Fibroblast of villous mesenchyme (primary cell): ENCODE data around the gene AKAP6. TPM values are rescaled to one million over a fixed set of nuclear protein-coding genes. Genes with fewer than 3 reads are reported as not detected.

Experiments used
- DNase-seq: peaks from one replicate; pipeline ENCODE4 v3.0.0-alpha.2; 2010; ENCODE audit warnings: low read depth
- H3K4me3 ChIP-seq: 2 replicates; pipeline ENCODE4 v1.5.1; 2011; ENCODE audit warnings: low read depth, mild to moderate bottlenecking, low read length
- total RNA-seq: library from RNA; depleted of rRNA; stranded (reverse); fragments of >200 nt; gene quantifications from 2 replicates; pipeline ENCODE4 v1.2.3, GENCODE V29; 2012
- TF ChIP-seq, protein P1 (sequence below): IDR thresholded peaks from 2 replicates; pipeline ENCODE4 v1.5.1; 2012; ENCODE audit warnings: low read depth, mild to moderate bottlenecking, low read length; ENCODE audit not compliant: insufficient read depth

The AKAP6 gene
- total RNA-seq, 1 donor: 3.9 TPM

GRCh38 chr14:32621585-32621984, 292.5 kb downstream of the AKAP6 start:
- TF ChIP-seq, protein P1, sequence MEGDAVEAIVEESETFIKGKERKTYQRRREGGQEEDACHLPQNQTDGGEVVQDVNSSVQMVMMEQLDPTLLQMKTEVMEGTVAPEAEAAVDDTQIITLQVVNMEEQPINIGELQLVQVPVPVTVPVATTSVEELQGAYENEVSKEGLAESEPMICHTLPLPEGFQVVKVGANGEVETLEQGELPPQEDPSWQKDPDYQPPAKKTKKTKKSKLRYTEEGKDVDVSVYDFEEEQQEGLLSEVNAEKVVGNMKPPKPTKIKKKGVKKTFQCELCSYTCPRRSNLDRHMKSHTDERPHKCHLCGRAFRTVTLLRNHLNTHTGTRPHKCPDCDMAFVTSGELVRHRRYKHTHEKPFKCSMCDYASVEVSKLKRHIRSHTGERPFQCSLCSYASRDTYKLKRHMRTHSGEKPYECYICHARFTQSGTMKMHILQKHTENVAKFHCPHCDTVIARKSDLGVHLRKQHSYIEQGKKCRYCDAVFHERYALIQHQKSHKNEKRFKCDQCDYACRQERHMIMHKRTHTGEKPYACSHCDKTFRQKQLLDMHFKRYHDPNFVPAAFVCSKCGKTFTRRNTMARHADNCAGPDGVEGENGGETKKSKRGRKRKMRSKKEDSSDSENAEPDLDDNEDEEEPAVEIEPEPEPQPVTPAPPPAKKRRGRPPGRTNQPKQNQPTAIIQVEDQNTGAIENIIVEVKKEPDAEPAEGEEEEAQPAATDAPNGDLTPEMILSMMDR: no peak
- no peak overlapping the region for H3K4me3 ChIP-seq
- no peak for DNase-seq

- H3K4me3 ChIP-seq: no peak overlapping the region
- no peak for DNase-seq
- TF ChIP-seq, protein P1: no peak
Measured at GRCh38 chr14:32622742-32623141, 293.6 kb downstream of the AKAP6 start.

DNA sequence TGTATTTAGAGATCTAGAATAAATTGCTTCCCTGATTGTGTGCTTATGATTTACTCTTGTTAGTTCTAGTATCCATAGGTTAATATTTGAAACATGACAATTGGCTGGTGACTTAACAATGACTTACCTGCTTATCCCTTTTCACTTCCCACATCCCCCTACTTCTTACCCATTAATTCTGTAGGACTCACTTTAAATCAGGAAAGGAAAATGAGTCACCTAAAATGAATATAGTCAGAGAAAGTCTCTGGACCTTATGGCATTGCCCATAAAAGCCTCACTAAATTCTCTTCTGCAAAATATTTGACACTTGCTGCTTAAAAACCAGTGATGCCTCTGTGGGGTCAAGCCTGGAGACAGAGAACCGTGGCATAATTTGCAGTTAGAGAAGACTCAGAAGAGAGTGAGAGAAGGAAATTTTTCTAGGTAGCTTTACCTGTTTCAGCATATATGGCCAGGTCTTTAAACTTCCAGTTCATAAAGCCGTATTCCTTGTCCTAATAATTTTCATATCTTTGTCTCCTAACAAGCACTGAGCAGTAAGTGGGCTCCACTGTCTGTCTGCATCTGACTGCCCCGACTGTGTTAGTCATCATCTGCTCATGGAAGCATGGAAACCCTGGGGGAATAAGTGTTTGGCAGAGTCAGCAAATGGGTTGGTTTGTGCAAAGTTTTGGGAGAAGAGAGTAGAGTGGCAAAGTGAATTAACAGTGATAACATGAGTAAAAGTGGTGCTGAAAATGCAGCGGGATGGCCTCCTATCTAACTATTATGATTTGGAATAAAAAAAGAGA, 294.4 kb downstream of the AKAP6 start:
- no peak overlapping the region for H3K4me3 ChIP-seq
- no peak for DNase-seq
- TF ChIP-seq, protein P1: no peak

DNA sequence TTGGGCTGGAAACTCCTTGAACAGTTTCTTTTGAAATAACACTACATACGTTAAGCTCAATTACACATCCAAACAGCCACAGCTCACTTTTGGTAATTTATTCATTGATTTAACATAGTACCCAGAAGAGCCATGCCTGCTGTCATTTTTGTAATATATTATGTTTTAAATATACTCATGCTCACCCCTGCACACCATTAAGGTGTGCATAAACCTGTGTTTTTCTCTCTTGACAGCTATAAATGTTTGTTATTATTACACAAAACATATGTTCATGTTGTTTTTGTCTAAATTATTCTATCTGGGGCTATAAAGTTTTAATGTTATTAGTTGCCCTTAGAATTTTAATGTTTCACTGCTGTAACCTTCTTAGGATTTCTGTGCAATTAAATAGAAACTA, 296.1 kb downstream of the AKAP6 start:
- no peak for DNase-seq

DNA sequence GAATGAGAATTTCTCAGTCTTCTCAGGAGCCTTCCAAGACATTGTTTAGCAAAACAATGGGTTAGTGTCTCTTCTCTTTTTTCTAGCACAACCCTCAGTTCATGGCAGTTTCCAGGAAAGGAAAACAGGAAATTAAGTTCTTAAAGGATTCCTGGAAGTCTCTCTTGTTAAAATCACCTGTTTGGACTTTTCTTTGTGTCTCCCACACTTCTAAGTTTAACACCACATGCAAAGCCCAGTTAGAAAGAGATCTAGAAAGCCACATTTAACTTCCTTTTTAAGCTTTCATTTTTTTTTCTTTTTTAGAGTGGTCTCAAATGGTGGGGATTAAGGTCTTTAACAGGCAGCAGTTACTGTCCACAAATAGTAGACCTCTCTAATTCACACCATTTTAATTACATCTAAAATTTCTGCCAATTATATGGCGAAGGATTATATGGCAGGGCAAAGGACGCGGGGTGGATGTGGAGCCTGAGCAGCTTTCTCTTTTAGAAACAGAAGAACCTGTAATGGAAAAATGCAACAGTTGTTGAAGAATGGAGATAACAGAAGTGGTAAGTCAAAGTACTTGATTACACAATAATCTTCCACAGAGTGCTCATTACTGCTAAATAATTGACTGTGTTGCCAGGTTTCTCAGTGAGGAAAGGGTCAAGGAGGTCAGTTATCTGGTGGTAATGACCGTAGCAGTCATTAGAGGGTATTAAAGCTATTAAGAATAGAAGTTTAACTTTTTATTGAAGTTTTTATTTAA, 298.6 kb downstream of the AKAP6 start:
- DNase-seq: no peak
- H3K4me3 ChIP-seq: no peak overlapping the region
- TF ChIP-seq, protein P1: no peak

More for the DNA sequence above, 296.1 kb downstream of the AKAP6 start:
- TF ChIP-seq, protein P1: no peak
- H3K4me3 ChIP-seq: no peak overlapping the region

DNA sequence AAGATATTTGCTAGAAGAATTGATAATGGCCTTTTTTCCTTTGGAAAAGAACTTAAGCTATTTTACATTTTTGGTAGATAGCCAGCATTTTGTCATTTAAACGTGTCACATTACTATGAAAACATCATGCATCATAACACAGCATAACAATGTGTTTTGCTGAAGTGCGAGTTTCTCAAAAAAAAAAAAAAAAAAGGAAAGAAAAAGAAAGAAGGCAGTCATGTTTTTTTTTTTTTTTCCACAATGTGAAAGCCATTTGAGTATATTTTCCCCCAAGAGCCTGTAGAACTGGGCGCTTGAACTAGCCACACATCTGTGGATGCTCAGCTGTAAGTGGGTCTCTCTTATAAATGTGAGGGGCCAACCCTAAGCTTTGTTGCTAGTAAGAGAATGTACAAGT, 300.1 kb downstream of the AKAP6 start:
- TF ChIP-seq, protein P1: no peak
- DNase-seq: no peak
- no peak overlapping the region for H3K4me3 ChIP-seq
